ENCODE measurements around the gene FRMD6.
A peak's percentile ranks its signal among the peaks of the same experiment; 100 is the strongest.

DNA sequence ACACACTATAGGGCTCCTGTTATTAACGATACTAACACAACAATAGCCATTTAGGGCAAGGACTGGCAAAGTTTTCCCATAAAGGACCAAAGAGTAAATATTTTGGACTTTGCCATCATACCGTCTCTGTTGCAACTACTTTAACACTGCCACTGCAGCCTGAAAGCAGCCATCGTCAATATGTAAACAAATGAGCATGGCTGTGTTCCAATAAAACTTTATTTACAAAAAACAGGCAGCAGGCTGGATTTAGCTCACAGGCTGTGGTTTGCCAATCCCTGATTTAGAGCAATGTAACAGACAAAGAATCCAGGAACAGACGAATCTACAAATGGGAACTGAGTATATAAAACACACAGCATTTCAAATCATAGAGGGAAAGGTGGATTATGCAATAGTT, 84.1 kb downstream of the FRMD6 start:
- TF ChIP-seq, protein P1, sequence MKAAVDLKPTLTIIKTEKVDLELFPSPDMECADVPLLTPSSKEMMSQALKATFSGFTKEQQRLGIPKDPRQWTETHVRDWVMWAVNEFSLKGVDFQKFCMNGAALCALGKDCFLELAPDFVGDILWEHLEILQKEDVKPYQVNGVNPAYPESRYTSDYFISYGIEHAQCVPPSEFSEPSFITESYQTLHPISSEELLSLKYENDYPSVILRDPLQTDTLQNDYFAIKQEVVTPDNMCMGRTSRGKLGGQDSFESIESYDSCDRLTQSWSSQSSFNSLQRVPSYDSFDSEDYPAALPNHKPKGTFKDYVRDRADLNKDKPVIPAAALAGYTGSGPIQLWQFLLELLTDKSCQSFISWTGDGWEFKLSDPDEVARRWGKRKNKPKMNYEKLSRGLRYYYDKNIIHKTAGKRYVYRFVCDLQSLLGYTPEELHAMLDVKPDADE (conservative IDR thresholded peaks at IDR 0.05; ENCODE audit: control insufficient read depth, low read depth, low read length): no peak
- no peak for TF ChIP-seq CBFA2T3 (IDR thresholded peaks at IDR 0.05)
- TF ChIP-seq, protein P2, sequence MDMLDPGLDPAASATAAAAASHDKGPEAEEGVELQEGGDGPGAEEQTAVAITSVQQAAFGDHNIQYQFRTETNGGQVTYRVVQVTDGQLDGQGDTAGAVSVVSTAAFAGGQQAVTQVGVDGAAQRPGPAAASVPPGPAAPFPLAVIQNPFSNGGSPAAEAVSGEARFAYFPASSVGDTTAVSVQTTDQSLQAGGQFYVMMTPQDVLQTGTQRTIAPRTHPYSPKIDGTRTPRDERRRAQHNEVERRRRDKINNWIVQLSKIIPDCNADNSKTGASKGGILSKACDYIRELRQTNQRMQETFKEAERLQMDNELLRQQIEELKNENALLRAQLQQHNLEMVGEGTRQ (CRISPR knock-in tag; IDR thresholded peaks at IDR 0.05): no peak
- TF ChIP-seq ZBTB40 (IDR thresholded peaks at IDR 0.05): peak; percentile 88
- peak; percentile 38; the same call in 1 of the 2 replicates for TF ChIP-seq ZBTB40 (CRISPR knock-in tag; IDR thresholded peaks at IDR 0.05)
- no peak for TF ChIP-seq FUS (optimal IDR thresholded peaks at IDR 0.05; ENCODE audit: low read depth, low read length)
- no peak for TF ChIP-seq SETDB1 (IDR thresholded peaks at IDR 0.05; ENCODE audit: low read length)
- TF ChIP-seq, protein P3, sequence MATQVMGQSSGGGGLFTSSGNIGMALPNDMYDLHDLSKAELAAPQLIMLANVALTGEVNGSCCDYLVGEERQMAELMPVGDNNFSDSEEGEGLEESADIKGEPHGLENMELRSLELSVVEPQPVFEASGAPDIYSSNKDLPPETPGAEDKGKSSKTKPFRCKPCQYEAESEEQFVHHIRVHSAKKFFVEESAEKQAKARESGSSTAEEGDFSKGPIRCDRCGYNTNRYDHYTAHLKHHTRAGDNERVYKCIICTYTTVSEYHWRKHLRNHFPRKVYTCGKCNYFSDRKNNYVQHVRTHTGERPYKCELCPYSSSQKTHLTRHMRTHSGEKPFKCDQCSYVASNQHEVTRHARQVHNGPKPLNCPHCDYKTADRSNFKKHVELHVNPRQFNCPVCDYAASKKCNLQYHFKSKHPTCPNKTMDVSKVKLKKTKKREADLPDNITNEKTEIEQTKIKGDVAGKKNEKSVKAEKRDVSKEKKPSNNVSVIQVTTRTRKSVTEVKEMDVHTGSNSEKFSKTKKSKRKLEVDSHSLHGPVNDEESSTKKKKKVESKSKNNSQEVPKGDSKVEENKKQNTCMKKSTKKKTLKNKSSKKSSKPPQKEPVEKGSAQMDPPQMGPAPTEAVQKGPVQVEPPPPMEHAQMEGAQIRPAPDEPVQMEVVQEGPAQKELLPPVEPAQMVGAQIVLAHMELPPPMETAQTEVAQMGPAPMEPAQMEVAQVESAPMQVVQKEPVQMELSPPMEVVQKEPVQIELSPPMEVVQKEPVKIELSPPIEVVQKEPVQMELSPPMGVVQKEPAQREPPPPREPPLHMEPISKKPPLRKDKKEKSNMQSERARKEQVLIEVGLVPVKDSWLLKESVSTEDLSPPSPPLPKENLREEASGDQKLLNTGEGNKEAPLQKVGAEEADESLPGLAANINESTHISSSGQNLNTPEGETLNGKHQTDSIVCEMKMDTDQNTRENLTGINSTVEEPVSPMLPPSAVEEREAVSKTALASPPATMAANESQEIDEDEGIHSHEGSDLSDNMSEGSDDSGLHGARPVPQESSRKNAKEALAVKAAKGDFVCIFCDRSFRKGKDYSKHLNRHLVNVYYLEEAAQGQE (IDR thresholded peaks at IDR 0.05; ENCODE audit: borderline replicate concordance): no peak
- TF ChIP-seq, protein P3 (CRISPR knock-in tag; IDR thresholded peaks at IDR 0.05; ENCODE audit: low read depth): no peak
- TF ChIP-seq ZNF57 (CRISPR knock-in tag; IDR thresholded peaks at IDR 0.05): no peak
- no peak for TF ChIP-seq POLR2AphosphoS5 (IDR thresholded peaks at IDR 0.05; ENCODE audit: control insufficient read depth, insufficient read depth, low read depth, low read length)
